Trophoblast cell (in vitro differentiated cells and primary cell): Measurements from ENCODE around the gene STARD13.

Experiments
- DNase-seq, 2 donors: peaks; one replicate each; pipeline ENCODE4 v3.0.0-alpha.2; 2016
- H2AFZ ChIP-seq: 2 replicates; pipeline ENCODE4 v1.6.1; 2013; ENCODE audit warnings: low read length, moderate library complexity, mild to moderate bottlenecking; ENCODE audit not compliant: insufficient read depth, poor library complexity
- H2AK5ac ChIP-seq: 2 replicates; pipeline ENCODE4 v1.6.1; 2013; ENCODE audit warnings: mild to moderate bottlenecking, low read length
- H2BK120ac ChIP-seq: 2 replicates; pipeline ENCODE4 v1.6.1; 2013; ENCODE audit warnings: low read length, mild to moderate bottlenecking, moderate library complexity; ENCODE audit not compliant: insufficient read depth, poor library complexity
- H2BK12ac ChIP-seq: 2 replicates; pipeline ENCODE4 v1.6.1; 2013; ENCODE audit warnings: mild to moderate bottlenecking, low read length, moderate library complexity
- H2BK5ac ChIP-seq: 2 replicates; pipeline ENCODE4 v1.6.1; 2013; ENCODE audit warnings: low read length, low read depth, moderate library complexity, mild to moderate bottlenecking; ENCODE audit not compliant: poor library complexity
- H3K14ac ChIP-seq: 2 replicates; pipeline ENCODE4 v1.6.1; 2013; ENCODE audit warnings: mild to moderate bottlenecking, low read length
- H3K18ac ChIP-seq: 2 replicates; pipeline ENCODE4 v1.6.1; 2013; ENCODE audit warnings: mild to moderate bottlenecking, low read length
- H3K23ac ChIP-seq: 2 replicates; pipeline ENCODE4 v1.6.1; 2013; ENCODE audit warnings: low read length
- H3K27ac ChIP-seq: 2 replicates; pipeline ENCODE4 v1.5.1; 2013; ENCODE audit warnings: low read depth, mild to moderate bottlenecking, inconsistent platforms, low read length, moderate library complexity
- H3K27me3 ChIP-seq: 2 replicates; pipeline ENCODE4 v1.6.1; 2013; ENCODE audit warnings: inconsistent platforms, mild to moderate bottlenecking, low read length, moderate library complexity; ENCODE audit not compliant: insufficient read depth
- H3K36me3 ChIP-seq, 2 experiments: 1 replicate in 1 of 2; 2 replicates in 1 of 2; pipeline ENCODE4 v1.6.1; 2013; ENCODE audit warnings: low read length in 2 of 2, mild to moderate bottlenecking in 2 of 2, moderate library complexity in 1 of 2; ENCODE audit not compliant: insufficient read depth in 2 of 2, control insufficient read depth in 1 of 2
- H3K4ac ChIP-seq: 2 replicates; pipeline ENCODE4 v1.6.1; 2013; ENCODE audit warnings: low read depth, mild to moderate bottlenecking, low read length, moderate library complexity
- H3K4me1 ChIP-seq, 2 experiments: 1 replicate in 1 of 2; 2 replicates in 1 of 2; pipeline ENCODE4 v1.6.1; 2013; ENCODE audit warnings: low read length in 2 of 2, mild to moderate bottlenecking in 2 of 2, moderate library complexity in 1 of 2; ENCODE audit not compliant: insufficient read depth in 2 of 2, control insufficient read depth in 1 of 2
- H3K4me2 ChIP-seq: 2 replicates; pipeline ENCODE4 v1.6.1; 2013; ENCODE audit warnings: inconsistent platforms, mild to moderate bottlenecking, low read length, moderate library complexity
- H3K4me3 ChIP-seq: 2 replicates; pipeline ENCODE4 v1.5.1; 2013; ENCODE audit warnings: mild to moderate bottlenecking, low read depth, low read length, inconsistent platforms
- H3K79me1 ChIP-seq: one replicate; pipeline ENCODE4 v1.6.1; 2013; ENCODE audit warnings: low read length
- H3K79me2 ChIP-seq: 2 replicates; pipeline ENCODE4 v1.6.1; 2013; ENCODE audit warnings: low read length, mild to moderate bottlenecking; ENCODE audit not compliant: control insufficient read depth, insufficient read depth, poor library complexity
- H3K9ac ChIP-seq: 2 replicates; pipeline ENCODE4 v1.6.1; 2013; ENCODE audit warnings: mild to moderate bottlenecking, low read length
- H3K9me3 ChIP-seq: 2 replicates; pipeline ENCODE4 v1.6.1; 2013; ENCODE audit warnings: low read depth, mild to moderate bottlenecking, control low read depth, inconsistent platforms, low read length; ENCODE audit not compliant: insufficient read depth
- H4K12ac ChIP-seq: 2 replicates; pipeline ENCODE4 v1.6.1; 2013; ENCODE audit warnings: low read depth, mild to moderate bottlenecking, low read length, moderate library complexity
- H4K8ac ChIP-seq: 2 replicates; pipeline ENCODE4 v1.6.1; 2013; ENCODE audit warnings: low read depth, mild to moderate bottlenecking, low read length, moderate library complexity
- H4K91ac ChIP-seq: one replicate; pipeline ENCODE4 v1.6.1; 2013; ENCODE audit warnings: low read depth, mild to moderate bottlenecking, low read length, moderate library complexity
- WGBS: extraction: QIAGEN DNeasy Blood & Tissue Kit; methylation state at CpG from one replicate; pipeline ENCODE4 v1.1.7; 2013; ENCODE audit warnings: missing lambda C conversion rate; ENCODE audit not compliant: insufficient read length, insufficient coverage; ENCODE audit errors: extremely low coverage; 5-methylcytosine and 5-hydroxymethylcytosine counted together

STARD13 gene

GRCh38 chr13:33230178-33230881, 55.2 kb downstream of the STARD13 start:
- H3K23ac ChIP-seq = no peak overlapping the region
- WGBS = no CpG with 5 or more reads among the region's 6 CpGs
- peaks cover 9% of the 10 kb centered on the region for H3K79me1 ChIP-seq
- no peak overlapping the region for H3K14ac ChIP-seq
- no peak overlapping the region for H3K9ac ChIP-seq
- peaks cover 3% of the 10 kb centered on the region for H3K9me3 ChIP-seq
- no peak overlapping the region for H3K4me2 ChIP-seq
- peak overlapping the region; percentile 48 for H3K27ac ChIP-seq
- no peak overlapping the region for H3K18ac ChIP-seq
- H3K4ac ChIP-seq = no peak overlapping the region
- peaks cover 2% of the 10 kb centered on the region for H3K79me2 ChIP-seq
- H3K4me1 ChIP-seq = peaks cover 17 to 20% of the 10 kb centered on the region in 2 experiments
- no peak overlapping the region for H4K91ac ChIP-seq
- peaks cover 0 to 2% of the 10 kb centered on the region in 2 experiments for H3K36me3 ChIP-seq
- H2BK12ac ChIP-seq = no peak overlapping the region
- no peak overlapping the region for H2AFZ ChIP-seq
- no peak overlapping the region for H3K4me3 ChIP-seq
- no peak overlapping the region for H2BK120ac ChIP-seq
- H4K12ac ChIP-seq = no peak overlapping the region
- H2AK5ac ChIP-seq = no peak overlapping the region
- no peak overlapping the region for H4K8ac ChIP-seq
- H2BK5ac ChIP-seq = no peak overlapping the region
- DNase-seq = no peak
- H3K27me3 ChIP-seq = no peaks in the 10 kb centered on the region

GRCh38 chr13:33229446-33230177, 55.9 kb downstream of the STARD13 start:
- H4K12ac ChIP-seq = no peak overlapping the region
- peak overlapping the region; percentile 25 for H2AFZ ChIP-seq
- H3K4ac ChIP-seq = peak overlapping the region; percentile 24
- H3K27me3 ChIP-seq = no peaks in the 10 kb centered on the region
- peak overlapping the region; percentile 50 for H4K91ac ChIP-seq
- no peak for DNase-seq
- peak overlapping the region; percentile 13 for H4K8ac ChIP-seq
- H2AK5ac ChIP-seq = no peak overlapping the region
- H3K36me3 ChIP-seq = peaks cover 0 to 2% of the 10 kb centered on the region in 2 experiments
- peak overlapping the region; percentile 39 for H3K14ac ChIP-seq
- peak overlapping the region; percentile 48 for H3K27ac ChIP-seq
- peaks cover 17 to 20% of the 10 kb centered on the region in 2 experiments for H3K4me1 ChIP-seq
- no peak overlapping the region for H2BK120ac ChIP-seq
- no peak overlapping the region for H3K4me2 ChIP-seq
- no peak overlapping the region for H2BK5ac ChIP-seq
- peak overlapping the region; percentile 63 for H2BK12ac ChIP-seq
- H3K18ac ChIP-seq = no peak overlapping the region
- H3K79me2 ChIP-seq = peaks cover 2% of the 10 kb centered on the region
- peaks cover 3% of the 10 kb centered on the region for H3K9me3 ChIP-seq
- no CpG with 5 or more reads among the region's 10 CpGs for whole genome bisulfite sequencing
- no peak overlapping the region for H3K9ac ChIP-seq
- peaks cover 9% of the 10 kb centered on the region for H3K79me1 ChIP-seq
- no peak overlapping the region for H3K4me3 ChIP-seq
- no peak overlapping the region for H3K23ac ChIP-seq

- no peak overlapping the region for H3K23ac ChIP-seq
- H3K79me1 ChIP-seq = peaks cover 9% of the 10 kb centered on the region
- no peak overlapping the region for H3K4me2 ChIP-seq
- H3K36me3 ChIP-seq = peaks cover 0 to 2% of the 10 kb centered on the region in 2 experiments
- H3K14ac ChIP-seq = peak overlapping the region; percentile 39
- no peak overlapping the region for H3K4ac ChIP-seq
- peak overlapping the region; percentile 13 for H4K8ac ChIP-seq
- peaks cover 17 to 20% of the 10 kb centered on the region in 2 experiments for H3K4me1 ChIP-seq
- H4K12ac ChIP-seq = no peak overlapping the region
- peak overlapping the region; percentile 35 for H3K18ac ChIP-seq
- peak overlapping the region; percentile 74 for H2BK5ac ChIP-seq
- H4K91ac ChIP-seq = peak overlapping the region; percentile 50
- WGBS = no CpG with 5 or more reads among the region's 12 CpGs
- no peak overlapping the region for H3K4me3 ChIP-seq
- peak in 1 of 2 donors; percentile 67 for DNase-seq
- peaks cover 2% of the 10 kb centered on the region for H3K79me2 ChIP-seq
- peak overlapping the region; percentile 15 for H2AFZ ChIP-seq
- no peak overlapping the region for H3K9ac ChIP-seq
- H3K27me3 ChIP-seq = no peaks in the 10 kb centered on the region
- peak overlapping the region; percentile 48 for H3K27ac ChIP-seq
- no peak overlapping the region for H2AK5ac ChIP-seq
- H3K9me3 ChIP-seq = peaks cover 3% of the 10 kb centered on the region
- peak overlapping the region; percentile 62 for H2BK120ac ChIP-seq
- peak overlapping the region; percentile 63 for H2BK12ac ChIP-seq
Measured at GRCh38 chr13:33228648-33229445, 56.7 kb downstream of the STARD13 start.

GRCh38 chr13:33227927-33228647, 57.5 kb downstream of the STARD13 start:
- Histone ChIP-seq H2AK5ac (no peak overlapping the region), H3K14ac (no peak overlapping the region), H3K9me3 (peaks cover 2% of the 10 kb centered on the region), H2BK12ac (peak overlapping the region; percentile 65), H3K9ac (no peak overlapping the region), H4K91ac (peak overlapping the region; percentile 47), H3K4me1 (peaks cover 17 to 20% of the 10 kb centered on the region in 2 experiments), H4K12ac (no peak overlapping the region), H3K79me2 (peaks cover 2% of the 10 kb centered on the region), H4K8ac (peak overlapping the region; percentile 51), H3K18ac (no peak overlapping the region), H2BK120ac (peak overlapping the region; percentile 31), H2BK5ac (no peak overlapping the region), H3K23ac (no peak overlapping the region), H3K4ac (no peak overlapping the region), H3K4me2 (no peak overlapping the region), H3K36me3 (no peaks in the 10 kb centered on the region), H2AFZ (no peak overlapping the region), H3K27me3 (no peaks in the 10 kb centered on the region), H3K79me1 (peaks cover 9% of the 10 kb centered on the region), H3K27ac (no peak overlapping the region), H3K4me3 (no peak overlapping the region)
- DNase-seq = no peak
- WGBS = no CpG with 5 or more reads among the region's 7 CpGs
